ENCODE results near the gene UST. TPM values are rescaled to one million over a fixed set of nuclear protein-coding genes. Genes with fewer than 3 reads are reported as not detected.

UST gene
- total RNA-seq, 2 experiments from 2014 or later: 1.4 to 4.1 TPM

DNA sequence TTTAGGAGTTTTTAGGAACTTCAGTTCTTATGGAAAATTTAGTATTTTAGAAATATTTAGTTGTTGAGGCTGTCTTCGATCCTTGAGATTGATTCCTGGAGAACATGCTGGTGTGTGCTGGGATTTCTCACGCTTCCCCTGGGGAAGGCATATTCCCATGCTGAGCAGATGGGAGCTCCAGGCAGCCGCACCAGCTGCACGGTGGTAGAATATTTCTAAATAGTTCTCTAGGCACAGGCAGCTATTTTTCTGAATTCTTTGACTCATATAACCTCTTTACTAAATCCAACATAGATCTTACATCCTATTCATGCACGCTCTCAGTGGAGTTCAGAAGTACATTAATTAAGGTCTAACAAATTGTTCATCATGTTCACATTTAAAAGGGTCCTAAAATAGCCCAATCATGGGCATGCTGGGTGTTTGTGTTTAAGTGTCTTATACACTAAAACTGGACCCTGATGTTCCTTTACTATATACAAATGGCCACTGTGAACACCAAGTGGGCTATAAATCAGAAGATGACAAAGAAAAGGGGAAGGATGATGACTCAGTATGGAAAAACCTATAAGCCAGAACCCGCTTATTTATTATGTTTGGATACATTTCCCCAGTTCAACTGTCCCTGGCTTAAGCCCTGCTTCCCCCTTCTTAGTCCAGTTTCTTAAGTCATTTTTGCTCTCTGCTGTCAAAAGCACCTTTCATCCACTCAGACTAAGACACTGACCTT lies 138.5 kb downstream of the UST start:
- intact Hi-C loops (cut with micrococcal nuclease; ENCODE audit: unreplicated experiment): no loop called here
- no peak overlapping the region for H3K4me3 ChIP-seq (ENCODE audit: low read depth, low read length, poor library complexity, severe bottlenecking)
- no peak overlapping the region for H2AFZ ChIP-seq (ENCODE audit: low read length)

DNA sequence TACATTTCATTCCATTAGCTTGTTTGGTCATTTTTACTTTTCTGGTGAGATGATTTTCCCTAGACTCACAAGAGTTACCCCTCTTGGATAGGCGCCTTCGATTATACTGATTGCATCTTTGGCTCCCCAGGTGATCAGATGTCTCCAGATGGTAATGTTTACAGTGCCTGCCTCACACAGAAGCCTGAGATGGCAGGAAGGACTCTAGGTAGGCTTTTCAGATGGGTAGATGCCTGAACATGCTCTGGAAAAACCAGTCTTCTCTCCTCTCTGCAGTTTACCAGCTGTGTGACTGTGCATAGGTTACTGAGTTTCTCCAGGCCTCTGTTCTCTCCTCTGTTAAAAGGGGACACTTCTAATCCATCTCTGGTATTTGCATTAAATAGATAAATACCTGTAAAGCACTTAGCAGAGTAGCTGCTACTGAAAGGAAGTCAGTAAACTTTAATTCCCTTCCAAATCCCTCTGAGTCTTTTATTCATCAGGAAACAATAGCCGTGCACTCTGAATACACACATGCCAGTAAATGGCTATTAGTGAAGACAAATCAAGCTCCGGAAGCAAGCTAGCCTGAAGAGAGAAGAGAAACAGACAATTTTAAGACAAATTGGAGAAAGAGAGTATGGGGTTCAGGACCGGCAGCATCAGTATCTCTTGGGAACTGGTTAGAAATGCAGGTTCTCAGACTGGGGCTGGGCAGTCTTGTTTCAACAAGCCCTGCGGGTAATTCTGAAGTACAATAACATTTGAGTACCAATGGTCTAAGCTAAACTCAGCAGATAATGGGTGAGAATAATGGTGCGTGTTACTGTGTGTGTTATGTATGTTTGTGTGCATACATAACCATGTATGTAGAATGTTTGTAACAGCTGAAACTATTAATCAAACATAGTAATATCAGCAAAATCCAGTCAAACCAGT lies 139.4 kb downstream of the UST start:
- H3K4me3 ChIP-seq (ENCODE audit: low read depth, low read length, poor library complexity, severe bottlenecking): no peak overlapping the region
- no peaks in the 10 kb centered on the region for H3K79me2 ChIP-seq (ENCODE audit: insufficient read depth, low read depth, low read length)
- H3K4me1 ChIP-seq (ENCODE audit: insufficient read depth, low read length, poor library complexity, severe bottlenecking): no peaks in the 10 kb centered on the region
- intact Hi-C loops (cut with micrococcal nuclease; ENCODE audit: unreplicated experiment): no loop called here
- ChIA-PET CTCF (ENCODE audit: unreplicated experiment) (no interaction called here), POLR2A (no interaction called here)
- no peak overlapping the region for H3K4me2 ChIP-seq (ENCODE audit: low read length)
- no peaks in the 10 kb centered on the region for H4K20me1 ChIP-seq (ENCODE audit: insufficient read depth, low read length)
- DNase-seq (ENCODE audit: low spot score): no peak
- H3K36me3 ChIP-seq (ENCODE audit: insufficient read depth, low read length): no peaks in the 10 kb centered on the region
- no peak overlapping the region for H2AFZ ChIP-seq (ENCODE audit: low read length)
- BruUV-seq (replicated peaks): no TSS peak
- H3K27ac ChIP-seq (ENCODE audit: low read depth, low read length, poor library complexity, severe bottlenecking): no peak overlapping the region
- no peaks in the 10 kb centered on the region for H3K9me2 ChIP-seq (ENCODE audit: insufficient read depth, low read length)
- TF ChIP-seq CTCF (conservative IDR thresholded peaks at IDR 0.05; ENCODE audit: low read length) (no peak), EZH2phosphoT487 (IDR thresholded peaks at IDR 0.05; ENCODE audit: borderline replicate concordance, low read depth, low read length) (no peak)
- H3K9me3 ChIP-seq (ENCODE audit: low read length): no peaks in the 10 kb centered on the region

More for the DNA sequence above, 138.5 kb downstream of the UST start:
- no peaks in the 10 kb centered on the region for H3K9me3 ChIP-seq (ENCODE audit: low read length)
- H3K4me1 ChIP-seq (ENCODE audit: insufficient read depth, low read length, poor library complexity, severe bottlenecking): no peaks in the 10 kb centered on the region
- no TSS peak for BruUV-seq (replicated peaks)
- H3K4me2 ChIP-seq (ENCODE audit: low read length): no peak overlapping the region
- H3K79me2 ChIP-seq (ENCODE audit: insufficient read depth, low read depth, low read length): no peaks in the 10 kb centered on the region
- TF ChIP-seq CTCF (conservative IDR thresholded peaks at IDR 0.05; ENCODE audit: low read length) (no peak), EZH2phosphoT487 (IDR thresholded peaks at IDR 0.05; ENCODE audit: borderline replicate concordance, low read depth, low read length) (no peak)
- no peaks in the 10 kb centered on the region for H3K36me3 ChIP-seq (ENCODE audit: insufficient read depth, low read length)
- no peak for DNase-seq (ENCODE audit: low spot score)
- ChIA-PET CTCF (ENCODE audit: unreplicated experiment) (no interaction called here), POLR2A (interaction anchor here (0.7 kb wide), 1 partner anchor 325 kb away, joined by 3 read pairs; no protein-coding TSS in a partner anchor)
- H3K9me2 ChIP-seq (ENCODE audit: insufficient read depth, low read length): no peaks in the 10 kb centered on the region
- no peaks in the 10 kb centered on the region for H4K20me1 ChIP-seq (ENCODE audit: insufficient read depth, low read length)
- H3K27ac ChIP-seq (ENCODE audit: low read depth, low read length, poor library complexity, severe bottlenecking): no peak overlapping the region

Measured in OCI-LY7 (cell line).